ENCODE measurements around the gene NOTO.
"Not testable (repeated sequence)": the region's sequence is repeated elsewhere in the genome, so short reads cannot be mapped to it uniquely, and the experiment has no call there.

The NOTO gene

GRCh38 chr2:73197579-73197978, 4.8 kb upstream of the NOTO start:
- Mint-ChIP-seq H3K4me3 (no peak overlapping the region), H3K9me3 (peaks cover 10% of the 10 kb centered on the region), H3K27ac (no peak overlapping the region), H3K36me3 (ENCODE audit: low read depth) (no peaks in the 10 kb centered on the region), H3K27me3 (ENCODE audit: low read depth, poor library complexity) (peaks cover 80% of the 10 kb centered on the region), H3K4me1 (no peaks in the 10 kb centered on the region)
- DNase-seq: no peak
- no peak for TF ChIP-seq CTCF (IDR thresholded peaks at IDR 0.05)

GRCh38 chr2:73200281-73200680, 2.1 kb upstream of the NOTO start:
- not testable (repeated sequence) for H3K27ac Mint-ChIP-seq; H3K4me1 Mint-ChIP-seq; H3K36me3 Mint-ChIP-seq (ENCODE audit: low read depth); DNase-seq; H3K4me3 Mint-ChIP-seq
- Mint-ChIP-seq H3K9me3 (peaks cover 17% of the 10 kb centered on the region), H3K27me3 (ENCODE audit: low read depth, poor library complexity) (peaks cover 98% of the 10 kb centered on the region)

DNA sequence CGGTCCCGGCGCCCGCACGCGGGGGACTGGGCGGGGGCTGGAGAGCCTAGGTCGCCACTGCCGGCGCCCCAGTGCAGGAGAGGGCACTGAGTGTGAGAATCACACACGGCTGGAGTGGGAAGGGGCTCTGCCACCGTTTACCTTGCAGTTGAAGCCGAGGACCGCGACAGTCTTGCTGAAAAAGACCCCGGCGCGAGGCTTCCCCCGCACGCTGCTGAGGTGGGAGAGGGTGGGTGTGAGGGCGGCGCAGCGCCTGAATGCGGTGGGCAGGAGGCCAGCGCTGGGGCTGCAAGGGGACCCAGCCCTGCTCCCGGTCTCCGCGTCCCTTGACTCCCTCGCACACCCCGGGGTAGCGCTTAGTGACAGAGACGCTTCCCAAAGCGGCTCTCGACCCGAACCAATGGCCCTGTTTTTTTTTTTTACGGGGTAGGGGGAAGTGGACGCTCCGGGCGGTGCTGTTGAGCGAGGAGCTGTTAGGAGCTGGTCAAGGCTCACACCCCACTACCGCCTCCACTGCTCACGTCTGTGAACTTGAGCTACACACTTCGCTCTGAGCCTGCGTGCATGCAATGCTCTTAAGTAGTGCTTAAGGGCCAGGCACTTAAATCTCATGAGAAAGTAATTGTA, 794 bp downstream of the NOTO start:
- peak; percentile 36 for DNase-seq
- Mint-ChIP-seq H3K27me3 (ENCODE audit: low read depth, poor library complexity) (peaks cover 100% of the 10 kb centered on the region), H3K4me1 (no peaks in the 10 kb centered on the region), H3K9me3 (peaks cover 17% of the 10 kb centered on the region), H3K4me3 (no peak overlapping the region), H3K27ac (no peak overlapping the region), H3K36me3 (ENCODE audit: low read depth) (no peaks in the 10 kb centered on the region)
- no peak for TF ChIP-seq CTCF (IDR thresholded peaks at IDR 0.05)

- Mint-ChIP-seq H3K4me3 (no peak overlapping the region), H3K9me3 (peaks cover 17% of the 10 kb centered on the region), H3K27me3 (ENCODE audit: low read depth, poor library complexity) (peaks cover 84% of the 10 kb centered on the region), H3K4me1 (peaks cover 5% of the 10 kb centered on the region), H3K27ac (no peak overlapping the region), H3K36me3 (ENCODE audit: low read depth) (no peaks in the 10 kb centered on the region)
- DNase-seq: no peak
- TF ChIP-seq CTCF (IDR thresholded peaks at IDR 0.05): no peak
These were observed 3.2 kb downstream of the NOTO start for GRCh38 chr2:73205611-73206010.

GRCh38 chr2:73208258-73208657, 5.9 kb downstream of the NOTO start:
- H3K4me1 Mint-ChIP-seq: peaks cover 15% of the 10 kb centered on the region
- H3K36me3 Mint-ChIP-seq (ENCODE audit: low read depth): no peaks in the 10 kb centered on the region
- DNase-seq: no peak
- peaks cover 57% of the 10 kb centered on the region for H3K27me3 Mint-ChIP-seq (ENCODE audit: low read depth, poor library complexity)
- TF ChIP-seq CTCF (IDR thresholded peaks at IDR 0.05): no peak
- H3K4me3 Mint-ChIP-seq: no peak overlapping the region
- no peak overlapping the region for H3K27ac Mint-ChIP-seq
- peaks cover 10% of the 10 kb centered on the region for H3K9me3 Mint-ChIP-seq

GRCh38 chr2:73210019-73210418, 7.6 kb downstream of the NOTO start:
- TF ChIP-seq CTCF (IDR thresholded peaks at IDR 0.05): no peak
- Mint-ChIP-seq H3K4me3 (no peak overlapping the region), H3K4me1 (peaks cover 32% of the 10 kb centered on the region), H3K27ac (no peak overlapping the region), H3K36me3 (ENCODE audit: low read depth) (no peaks in the 10 kb centered on the region), H3K27me3 (ENCODE audit: low read depth, poor library complexity) (peaks cover 40% of the 10 kb centered on the region), H3K9me3 (no peaks in the 10 kb centered on the region)
- no peak for DNase-seq

All from nephron progenitor cell (in vitro differentiated cells).